HepG2 (cell line): Measurements from ENCODE around the gene CNPY4. TPM values are rescaled to one million over a fixed set of nuclear protein-coding genes. Genes with fewer than 3 reads are reported as not detected.
A peak's percentile ranks its signal among the peaks of the same experiment; 100 is the strongest.

ENCODE experiments used
- AHDC1 ChIP-seq: sonication (generic); formaldehyde crosslinking; IDR thresholded peaks from 2 replicates; pipeline ENCODE4 v1.5.1; 2020; ENCODE audit warnings: mild to moderate bottlenecking, missing genetic modification reagents, borderline replicate concordance
- CAMTA2 ChIP-seq: sonication (generic); formaldehyde crosslinking; IDR thresholded peaks from 2 replicates; pipeline ENCODE4 v1.4.0; 2020; ENCODE audit warnings: mild to moderate bottlenecking, missing genetic modification reagents, borderline replicate concordance
- EZH2 ChIP-seq: conservative IDR thresholded peaks from 2 replicates; pipeline ENCODE4 v1.6.1; 2012; ENCODE audit warnings: mild to moderate bottlenecking, low read depth, low read length, moderate library complexity
- FOXO1 ChIP-seq: sonication (generic); formaldehyde crosslinking; IDR thresholded peaks from 2 replicates; pipeline ENCODE4 v1.4.0; 2020; ENCODE audit warnings: missing genetic modification reagents
- GABPB1 ChIP-seq: IDR thresholded peaks from 2 replicates; pipeline ENCODE4 v1.6.1; 2016; ENCODE audit warnings: mild to moderate bottlenecking, missing genetic modification reagents, moderate library complexity, missing compliant biosample characterization
- GMEB1 ChIP-seq: sonication (generic); formaldehyde crosslinking; IDR thresholded peaks from 2 replicates; pipeline ENCODE4 v1.5.1; 2020; ENCODE audit warnings: missing genetic modification reagents, mild to moderate bottlenecking, borderline replicate concordance
- HNRNPH1 ChIP-seq: fragments of 200-400 bp; formaldehyde crosslinking; optimal IDR thresholded peaks from 2 replicates; pipeline ENCODE3; 2017; ENCODE audit warnings: mild to moderate bottlenecking, low read depth, low read length
- IKZF1 ChIP-seq: fragments of 450-650 bp; IDR thresholded peaks from 2 replicates; pipeline ENCODE4 v1.7.1; 2016
- IRF2 ChIP-seq: IDR thresholded peaks from 2 replicates; pipeline ENCODE4 v1.6.1; 2018; ENCODE audit warnings: missing genetic modification reagents, missing compliant biosample characterization
- MIER3 ChIP-seq: IDR thresholded peaks from 2 replicates; pipeline ENCODE4 v1.6.1; 2016; ENCODE audit warnings: missing compliant biosample characterization, borderline replicate concordance
- MLLT10 ChIP-seq: sonication (generic); formaldehyde crosslinking; IDR thresholded peaks from 2 replicates; pipeline ENCODE4 v1.4.0; 2020; ENCODE audit warnings: missing genetic modification reagents
- NFRKB ChIP-seq: fragments of 450-650 bp; IDR thresholded peaks from 2 replicates; pipeline ENCODE4 v1.6.1; 2017
- NR2F2 ChIP-seq: IDR thresholded peaks from 2 replicates; pipeline ENCODE4 v1.6.1; 2012; ENCODE audit warnings: low read depth, inconsistent platforms, borderline replicate concordance
- PAXIP1 ChIP-seq: sonication (generic); formaldehyde crosslinking; conservative IDR thresholded peaks from 2 replicates; pipeline ENCODE4 v1.4.0; 2020; ENCODE audit warnings: mild to moderate bottlenecking, missing genetic modification reagents, moderate library complexity
- PCBP1 ChIP-seq: fragments of 200-400 bp; formaldehyde crosslinking; IDR thresholded peaks from 2 replicates; pipeline ENCODE4 v1.6.1; 2017; ENCODE audit warnings: mild to moderate bottlenecking, low read depth, low read length, borderline replicate concordance
- SOX5 ChIP-seq: IDR thresholded peaks from 2 replicates; pipeline ENCODE4 v1.6.1; 2016; ENCODE audit warnings: borderline replicate concordance
- ZBTB3 ChIP-seq: sonication (generic); formaldehyde crosslinking; IDR thresholded peaks from 2 replicates; pipeline ENCODE4 v1.4.0; 2020; ENCODE audit warnings: low read depth, mild to moderate bottlenecking, moderate library complexity, missing genetic modification reagents, borderline replicate concordance
- ZNF460 ChIP-seq: sonication (generic); formaldehyde crosslinking; IDR thresholded peaks from 2 replicates; pipeline ENCODE4 v1.5.1; 2020; ENCODE audit warnings: missing genetic modification reagents, mild to moderate bottlenecking, borderline replicate concordance
- ZNF510 ChIP-seq: sonication (generic); formaldehyde crosslinking; IDR thresholded peaks from 2 replicates; pipeline ENCODE4 v1.4.0; 2020; ENCODE audit warnings: low read depth, mild to moderate bottlenecking, missing genetic modification reagents
- ZNF777 ChIP-seq: sonication (generic); formaldehyde crosslinking; IDR thresholded peaks from 2 replicates; pipeline ENCODE4 v1.4.0; 2020; ENCODE audit warnings: missing genetic modification reagents
- polyA plus RNA-seq, 8 experiments: library from polyadenylated mRNA; depleted of rRNA in 3 of 8; stranded (reverse) in 7 of 8; unstranded in 1 of 8; fragments of >200 nt; fragmentation: Illumina TruSeq in 4 of 8; extraction: Trizol in 4 of 8; gene quantifications; 2 replicates each; pipeline versions ENCODE4 v1.2.1 to v1.2.3, GENCODE V29; 2011 to 2016; ENCODE audit warnings: low read depth in 4 of 8, missing spikeins in 1 of 8, mixed read lengths in 1 of 8; ENCODE audit not compliant: insufficient read depth in 1 of 8
- total RNA-seq, 5 experiments: library from RNA; depleted of rRNA; stranded (reverse); fragments of >200 nt; fragmentation: Illumina TruSeq; extraction: Trizol; gene quantifications; 2 replicates each; pipeline ENCODE4 v1.2.3, GENCODE V29; 2016; ENCODE audit warnings: low read depth in 1 of 5

The CNPY4 gene
- total and polyA plus RNA-seq, 2 of the 13 experiments (the other 11 are each of a cell fraction or from before 2014, with no cell fraction given), result 6.2 to 12.7 TPM

- TF ChIP-seq AHDC1 (CRISPR knock-in tag), result 0 out of 2 replicates have a peak, but pooled peaks have one; percentile 44
- TF ChIP-seq ZNF510 (CRISPR knock-in tag), result no peak
- TF ChIP-seq GABPB1, result peak; percentile 81
- TF ChIP-seq MLLT10 (CRISPR knock-in tag), result no peak
- TF ChIP-seq CAMTA2 (CRISPR knock-in tag), result no peak
- TF ChIP-seq NR2F2, result no peak
- no peak for TF ChIP-seq FOXO1
- TF ChIP-seq PCBP1, result no peak
- TF ChIP-seq ZNF777 (CRISPR knock-in tag), result peak; percentile 20
- TF ChIP-seq EZH2, result no peak
- TF ChIP-seq IRF2 (CRISPR knock-in tag), result no peak
- no peak for TF ChIP-seq NFRKB
- TF ChIP-seq HNRNPH1, result no peak
- no peak for TF ChIP-seq MIER3 (CRISPR knock-in tag)
- TF ChIP-seq GMEB1 (CRISPR knock-in tag), result peak; percentile 95
- TF ChIP-seq PAXIP1 (CRISPR knock-in tag), result no peak
- TF ChIP-seq IKZF1, result no peak
- TF ChIP-seq ZBTB3 (CRISPR knock-in tag), result no peak
- TF ChIP-seq SOX5 (CRISPR knock-in tag), result no peak
- TF ChIP-seq ZNF460, result no peak
Observed at GRCh38 chr7:100101016-100101862, 18.2 kb upstream of the CNPY4 start, which contains the start of the genes AP4M1 and MCM7 (continued).
